Endothelial cell of umbilical vein (primary cell): Measurements from ENCODE around the gene BRI3BP.

ENCODE experiments used
- JUN ChIP-seq: IDR thresholded peaks from 2 replicates; pipeline ENCODE4 v1.6.1; 2011; ENCODE audit warnings: borderline replicate concordance, low read depth; ENCODE audit not compliant: insufficient read length, insufficient read depth
- POLR2AphosphoS5 ChIP-seq: IDR thresholded peaks from 2 replicates; pipeline ENCODE4 v1.6.1; 2012; ENCODE audit warnings: low read depth, mild to moderate bottlenecking, control low read depth, low read length, moderate library complexity; ENCODE audit not compliant: insufficient read depth

DNA sequence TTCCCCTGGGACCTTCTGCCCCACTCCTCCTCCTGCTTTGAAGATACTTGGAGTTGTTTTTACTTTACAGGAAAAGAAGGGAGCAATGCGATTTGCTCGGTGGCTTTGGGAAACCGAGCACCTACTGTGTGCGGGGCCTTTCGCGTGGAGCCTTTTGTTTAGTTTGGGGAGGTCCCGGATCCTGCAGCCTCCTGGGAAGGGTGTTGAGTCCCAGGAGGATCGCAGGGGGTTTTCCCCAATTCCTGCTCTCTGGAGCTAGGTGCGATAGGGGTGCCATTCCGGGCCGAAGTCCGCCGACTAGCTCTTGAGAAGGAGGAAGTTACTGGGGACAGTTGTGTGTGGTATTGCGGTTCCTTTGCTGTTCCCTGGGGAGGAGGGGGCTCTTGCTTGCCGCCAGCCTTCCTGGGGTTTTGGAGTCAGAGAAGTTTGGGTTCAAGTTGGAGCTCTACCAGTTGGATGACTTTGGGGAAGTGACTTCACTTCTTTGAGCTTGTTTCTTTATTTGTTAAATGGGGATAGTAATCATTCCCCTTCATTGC, 1.1 kb downstream of the BRI3BP start:
- TF ChIP-seq JUN: no peak
- no peak for TF ChIP-seq POLR2AphosphoS5
